Lung (tissue), 12 donors: ENCODE results near the gene DIP2C. TPM values are rescaled to one million over a fixed set of nuclear protein-coding genes. Genes with fewer than 3 reads are reported as not detected.

Experiments used
- ATAC-seq: fragments of 200-7000 bp; cut with Tn5 transposase; one replicate; pipeline ENCODE4 v1.9.1; 2020; ENCODE audit warnings: moderate number of reproducible peaks; ENCODE audit not compliant: insufficient read depth, low FRiP score
- DNase-seq, 3 donors: peaks; one replicate each; pipeline ENCODE4 v3.0.0-alpha.2; 2013 to 2017
- H3K27ac ChIP-seq, 2 donors: one replicate each; pipeline ENCODE4 v1.5.1; 2013; ENCODE audit warnings: mild to moderate bottlenecking in 2 of 2, moderate library complexity in 2 of 2, control low read depth in 1 of 2, inconsistent platforms in 1 of 2, low read depth in 1 of 2, low read length in 1 of 2
- H3K27me3 ChIP-seq, 3 donors: one replicate each; pipeline ENCODE4 v1.5.1; 2013; ENCODE audit warnings: low read length in 2 of 3; ENCODE audit not compliant: control insufficient read depth in 3 of 3, insufficient read depth in 3 of 3
- H3K36me3 ChIP-seq, 4 donors: one replicate each; pipeline ENCODE4 v1.5.1; 2013; ENCODE audit warnings: low read length in 4 of 4, mild to moderate bottlenecking in 1 of 4, moderate library complexity in 1 of 4; ENCODE audit not compliant: control insufficient read depth in 4 of 4, insufficient read depth in 4 of 4
- H3K4me1 ChIP-seq, 5 donors: one replicate each; pipeline ENCODE4 v1.5.1; 2013; ENCODE audit warnings: low read length in 5 of 5, mild to moderate bottlenecking in 2 of 5, moderate library complexity in 1 of 5; ENCODE audit not compliant: control insufficient read depth in 5 of 5, insufficient read depth in 5 of 5
- H3K4me3 ChIP-seq: one replicate; pipeline ENCODE4 v1.5.1; 2013; ENCODE audit warnings: mild to moderate bottlenecking, control low read depth, moderate library complexity
- H3K9ac ChIP-seq, 2 donors: one replicate each; pipeline ENCODE4 v1.5.1; 2013; ENCODE audit warnings: low read length in 2 of 2, control low read depth in 1 of 2; ENCODE audit not compliant: insufficient read depth in 1 of 2
- H3K9me3 ChIP-seq, 4 donors: one replicate each; pipeline ENCODE4 v1.5.1; 2013; ENCODE audit warnings: low read length in 3 of 4, mild to moderate bottlenecking in 1 of 4, moderate library complexity in 1 of 4; ENCODE audit not compliant: control insufficient read depth in 4 of 4, insufficient read depth in 3 of 4
- WGBS, 2 donors: extraction: QIAGEN DNeasy Blood & Tissue Kit; methylation state at CpG; one replicate each; pipeline ENCODE4 v1.1.7; 2013; 5-methylcytosine and 5-hydroxymethylcytosine counted together
- polyA plus RNA-seq, 2 donors: library from polyadenylated mRNA; stranded (reverse); fragments of 200-250 nt; gene quantifications; one replicate each; pipeline ENCODE4 v1.2.1, GENCODE V29; 2013
- total RNA-seq, 2 donors: library from RNA; depleted of rRNA in 1 of 2; stranded (reverse); fragments of >200 nt in 1 of 2; gene quantifications; one replicate each; pipeline ENCODE4 v1.2.1, GENCODE V29; 2014 to 2021
- TF ChIP-seq, protein P1 (sequence below): IDR thresholded peaks from 2 replicates; pipeline ENCODE4 v1.5.1; 2012; ENCODE audit warnings: mild to moderate bottlenecking; ENCODE audit errors: control extremely low read depth, extremely low read depth
- donor health status: control.
- donor health status: control.
- donor health status: Bipolar disorder and iron deficiency.
- donor health status: healthy.
- donor health status: DM: yes; HTN: yes; CAD: no.

DIP2C gene
- total and polyA plus RNA-seq, 4 donors, result 3.6 to 20.0 (median 9.5) TPM

DNA sequence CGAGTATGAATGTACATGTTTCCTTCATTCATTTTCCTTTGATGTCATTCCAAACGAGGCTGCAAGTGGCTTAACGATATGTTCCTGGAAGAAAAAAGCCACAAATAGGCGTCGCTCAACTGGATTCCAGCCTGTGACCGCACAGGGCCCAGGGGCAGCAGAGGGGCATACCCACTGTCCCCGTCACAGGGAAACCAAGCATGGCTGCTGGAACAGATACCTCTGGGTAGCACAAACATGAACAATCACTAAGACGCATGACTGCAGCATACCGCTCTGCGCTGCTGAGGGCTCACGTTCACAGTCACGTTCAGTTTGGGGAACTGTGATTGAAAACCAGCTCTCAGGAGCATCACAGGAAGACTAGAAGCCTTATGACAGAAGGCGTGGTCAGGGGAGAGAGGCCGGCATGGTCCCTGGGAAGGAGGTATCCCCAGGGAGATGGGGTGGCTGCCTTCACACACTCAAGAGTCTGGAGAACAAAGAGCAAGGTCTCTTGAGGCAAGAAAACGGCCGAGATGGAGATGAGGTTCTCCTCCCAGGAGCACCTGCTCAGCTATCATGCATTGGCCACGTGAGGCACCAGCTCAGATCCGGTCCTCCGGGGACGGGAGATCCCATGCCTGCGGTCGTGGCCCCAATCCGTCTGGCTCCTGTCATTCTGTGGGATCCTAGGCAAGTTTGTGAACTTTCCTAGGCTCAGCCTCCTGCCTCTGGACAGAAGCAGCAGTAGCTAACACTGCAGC, 213.6 kb downstream of the DIP2C start:
- no peak for DNase-seq
- H3K4me1 ChIP-seq, result peaks cover 0 to 2% (median 0%) of the 10 kb centered on the region in 5 donors
- WGBS, 2 donors, result 84 to 87% methylated on average over 23 of the region's 23 CpGs
- H3K36me3 ChIP-seq, result peaks cover 4 to 9% (median 7%) of the 10 kb centered on the region in 4 donors
- no peak for ATAC-seq
- H3K9ac ChIP-seq, result no peak overlapping the region
- no peaks in the 10 kb centered on the region for H3K27me3 ChIP-seq
- H3K27ac ChIP-seq, result no peak overlapping the region
- H3K4me3 ChIP-seq, result no peak overlapping the region
- H3K9me3 ChIP-seq, result no peaks in the 10 kb centered on the region
- TF ChIP-seq, protein P1, sequence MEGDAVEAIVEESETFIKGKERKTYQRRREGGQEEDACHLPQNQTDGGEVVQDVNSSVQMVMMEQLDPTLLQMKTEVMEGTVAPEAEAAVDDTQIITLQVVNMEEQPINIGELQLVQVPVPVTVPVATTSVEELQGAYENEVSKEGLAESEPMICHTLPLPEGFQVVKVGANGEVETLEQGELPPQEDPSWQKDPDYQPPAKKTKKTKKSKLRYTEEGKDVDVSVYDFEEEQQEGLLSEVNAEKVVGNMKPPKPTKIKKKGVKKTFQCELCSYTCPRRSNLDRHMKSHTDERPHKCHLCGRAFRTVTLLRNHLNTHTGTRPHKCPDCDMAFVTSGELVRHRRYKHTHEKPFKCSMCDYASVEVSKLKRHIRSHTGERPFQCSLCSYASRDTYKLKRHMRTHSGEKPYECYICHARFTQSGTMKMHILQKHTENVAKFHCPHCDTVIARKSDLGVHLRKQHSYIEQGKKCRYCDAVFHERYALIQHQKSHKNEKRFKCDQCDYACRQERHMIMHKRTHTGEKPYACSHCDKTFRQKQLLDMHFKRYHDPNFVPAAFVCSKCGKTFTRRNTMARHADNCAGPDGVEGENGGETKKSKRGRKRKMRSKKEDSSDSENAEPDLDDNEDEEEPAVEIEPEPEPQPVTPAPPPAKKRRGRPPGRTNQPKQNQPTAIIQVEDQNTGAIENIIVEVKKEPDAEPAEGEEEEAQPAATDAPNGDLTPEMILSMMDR, result no peak

DNA sequence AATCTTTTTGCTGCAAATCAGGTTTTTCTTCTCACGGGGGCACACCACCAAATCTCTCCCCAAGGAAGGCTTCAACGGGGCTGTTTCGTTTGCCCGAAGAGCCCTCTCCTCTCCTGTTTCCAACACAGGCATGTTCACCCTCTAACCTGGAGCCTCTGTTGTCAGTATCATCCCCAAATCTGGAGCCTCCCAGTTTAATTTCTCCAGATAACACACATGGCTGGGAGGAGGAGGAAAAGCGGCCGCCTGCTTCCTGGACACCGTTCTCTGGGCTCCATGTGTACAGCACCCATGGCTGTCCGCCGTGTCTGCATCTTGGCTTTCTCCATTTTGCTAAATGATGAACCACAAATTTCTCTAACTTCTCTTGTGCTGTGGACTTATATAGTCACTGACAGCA, 214.5 kb downstream of the DIP2C start:
- Histone ChIP-seq H3K27me3 (no peaks in the 10 kb centered on the region), H3K27ac (no peak overlapping the region), H3K4me3 (no peak overlapping the region), H3K36me3 (peaks cover 9 to 13% (median 10%) of the 10 kb centered on the region in 4 donors), H3K4me1 (peaks cover 0 to 2% (median 0%) of the 10 kb centered on the region in 5 donors), H3K9ac (no peak overlapping the region), H3K9me3 (no peaks in the 10 kb centered on the region)
- TF ChIP-seq, protein P1, result no peak
- ATAC-seq (no peak), DNase-seq (no peak)
- WGBS, 2 donors, result 89 to 90% methylated on average over 9 of the region's 9 CpGs

DNA sequence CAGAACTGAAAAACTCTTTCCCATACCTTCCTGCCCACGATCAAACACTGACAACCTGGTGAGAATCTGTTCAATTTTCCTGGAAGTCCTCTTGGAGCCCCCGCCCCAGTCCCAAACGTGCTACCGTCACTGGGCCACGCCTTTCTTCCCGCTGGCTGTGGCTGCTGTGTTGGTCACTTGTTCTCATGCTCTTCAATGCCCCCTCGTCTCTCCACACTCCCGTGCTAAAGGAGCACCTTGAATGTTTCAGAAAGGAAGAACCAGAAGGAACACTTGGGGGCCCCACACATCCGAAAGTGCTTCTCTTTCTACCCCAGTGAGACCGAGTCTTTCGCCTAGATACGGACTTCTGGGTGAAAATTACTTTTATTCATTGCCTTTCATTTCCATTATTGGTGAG, 215.1 kb downstream of the DIP2C start:
- no peaks in the 10 kb centered on the region for H3K27me3 ChIP-seq
- TF ChIP-seq, protein P1, result no peak
- no peak for ATAC-seq
- no peak overlapping the region for H3K4me3 ChIP-seq
- WGBS, 2 donors, result 83 to 91% methylated on average over 12 of the region's 12 CpGs
- H3K9me3 ChIP-seq, result no peaks in the 10 kb centered on the region
- no peak overlapping the region for H3K27ac ChIP-seq
- DNase-seq, result no peak
- H3K9ac ChIP-seq, result no peak overlapping the region
- H3K36me3 ChIP-seq, result peaks cover 9 to 13% (median 11%) of the 10 kb centered on the region in 4 donors
- H3K4me1 ChIP-seq, result peaks cover 0 to 2% (median 0%) of the 10 kb centered on the region in 5 donors
